HG03196 (cell line): ENCODE data around the gene PTGDR.

Experiments used
- ATAC-seq: cut with Tn5 transposase; IDR thresholded peaks from one replicate; pipeline ENCODE4 v1.9.1; 2021; ENCODE audit not compliant: unreplicated experiment

PTGDR gene

GRCh38 chr14:52307905-52308304 lies 40.4 kb downstream of the PTGDR start:
- ATAC-seq: no peak

- no peak for ATAC-seq
Observed at GRCh38 chr14:52310541-52310940, 43.0 kb downstream of the PTGDR start.

GRCh38 chr14:52312931-52313355 lies 45.4 kb downstream of the PTGDR start:
- no peak for ATAC-seq

- no peak for ATAC-seq
Observed at GRCh38 chr14:52313462-52313861, 46.0 kb downstream of the PTGDR start.

GRCh38 chr14:52313903-52314594 lies 46.6 kb downstream of the PTGDR start, which contains the start of gene PTGER2:
Gene PTGER2 (plus strand): TSS chr14:52314312. CDS start chr14:52314549, 237 bp downstream.
- ATAC-seq: peak; percentile 39

- no peak for ATAC-seq
Observed at GRCh38 chr14:52314595-52315354, 47.3 kb downstream of the PTGDR start.

- ATAC-seq: no peak
Observed at GRCh38 chr14:52315355-52315718, 47.8 kb downstream of the PTGDR start.

- no peak for ATAC-seq
Observed at GRCh38 chr14:52318062-52318461, 50.6 kb downstream of the PTGDR start.

GRCh38 chr14:52318826-52319645 lies 51.5 kb downstream of the PTGDR start:
- ATAC-seq: no peak

- ATAC-seq: no peak
Observed at GRCh38 chr14:52319919-52320318, 52.4 kb downstream of the PTGDR start.

GRCh38 chr14:52325126-52325525 lies 57.6 kb downstream of the PTGDR start:
- ATAC-seq: peak; percentile 92

- no peak for ATAC-seq
Observed at GRCh38 chr14:52325630-52326029, 58.1 kb downstream of the PTGDR start.
